Measurements from ENCODE around the gene ST6GALNAC1. TPM values are rescaled to one million over a fixed set of nuclear protein-coding genes. Genes with fewer than 3 reads are reported as not detected.
A peak's percentile ranks its signal among the peaks of the same experiment; 100 is the strongest.

The ST6GALNAC1 gene
- total and polyA plus RNA-seq, 10 of the 15 experiments (the other 5 are each of a cell fraction or from before 2014, with no cell fraction given) = 0.08 TPM; not detected in 9

- TF ChIP-seq CEBPZ (IDR thresholded peaks at IDR 0.05; ENCODE audit: low read depth, low read length) = no peak
- peak; percentile 33 for TF ChIP-seq CUX1 (IDR thresholded peaks at IDR 0.05; ENCODE audit: insufficient replicate concordance, low read depth, low read length)
- no peak for TF ChIP-seq MEF2A (IDR thresholded peaks at IDR 0.05; ENCODE audit: insufficient read depth, low read depth, low read length)
- TF ChIP-seq TCF12 (IDR thresholded peaks at IDR 0.05; ENCODE audit: low read depth, low read length) = 0 out of 2 replicates have a peak, but pooled peaks have one; percentile 6
- TF ChIP-seq ZNF687 (IDR thresholded peaks at IDR 0.05) = peak; percentile 71; the same call in 1 of the 2 replicates
- TF ChIP-seq KDM1A (IDR thresholded peaks at IDR 0.05; ENCODE audit: borderline replicate concordance) = no peak
Observed at GRCh38 chr17:76597156-76598003, 46.2 kb downstream of the ST6GALNAC1 start (continued).
